Epidermal melanocyte (primary cell): Measurements from ENCODE around the gene TMEM9.
A peak's percentile ranks its signal among the peaks of the same experiment; 100 is the strongest.
"Not testable (repeated sequence)": the region's sequence is repeated elsewhere in the genome, so short reads cannot be mapped to it uniquely, and the experiment has no call there.

Experiments
- DNase-seq: peaks from one replicate; pipeline ENCODE4 v3.0.0; 2011; ENCODE audit warnings: low spot score; ENCODE audit not compliant: insufficient read length

The TMEM9 gene

DNA sequence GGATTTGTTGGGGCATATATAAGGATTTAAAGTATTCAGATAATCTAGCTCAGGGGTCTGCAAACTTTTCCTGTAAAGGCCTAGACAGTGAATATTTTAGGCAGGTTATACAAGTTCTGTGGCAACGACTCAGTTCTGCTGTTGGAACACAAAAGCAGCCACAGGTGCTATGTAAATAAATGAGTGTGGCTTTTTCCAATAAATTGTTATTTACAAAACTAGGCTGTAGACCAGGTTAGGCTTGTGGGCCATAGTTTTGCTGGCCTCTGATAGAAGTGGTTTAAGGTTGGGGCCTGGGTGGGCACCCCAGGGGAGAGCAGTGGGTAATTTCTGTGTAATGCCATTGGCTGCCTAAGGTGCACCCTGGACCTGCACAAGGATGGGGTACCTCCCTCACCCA is 19.5 kb upstream of the TMEM9 start:
- no peak for DNase-seq

DNA sequence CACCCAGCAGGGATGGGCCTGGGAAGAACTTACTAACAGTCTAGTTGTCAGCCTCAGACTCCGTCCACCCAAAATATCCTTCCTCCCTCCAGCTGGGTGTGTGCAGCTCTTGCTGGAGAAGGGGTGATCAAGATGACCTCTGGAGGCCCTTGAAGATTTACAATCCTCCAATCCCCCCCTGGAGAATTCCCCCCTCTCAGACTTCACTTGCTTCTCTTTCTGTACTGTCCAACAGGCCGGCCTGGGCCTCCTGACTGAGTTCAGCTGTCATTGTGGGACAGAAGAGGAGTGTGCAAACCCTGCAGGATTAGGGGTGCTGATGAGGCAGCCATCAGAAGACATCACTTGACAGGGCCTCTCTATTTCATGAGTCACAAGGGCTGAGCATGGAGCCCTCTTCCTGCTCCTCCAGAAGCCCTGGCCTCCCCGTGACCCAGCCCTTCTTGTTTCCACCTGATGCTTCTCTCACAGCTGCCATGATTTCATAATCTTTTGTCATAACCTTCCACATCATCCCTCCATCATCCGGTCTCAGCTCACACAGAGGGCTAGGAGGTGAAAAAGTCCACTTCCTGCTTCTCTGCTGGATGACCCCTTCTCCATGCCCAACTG is 18.8 kb upstream of the TMEM9 start:
- no peak for DNase-seq

DNA sequence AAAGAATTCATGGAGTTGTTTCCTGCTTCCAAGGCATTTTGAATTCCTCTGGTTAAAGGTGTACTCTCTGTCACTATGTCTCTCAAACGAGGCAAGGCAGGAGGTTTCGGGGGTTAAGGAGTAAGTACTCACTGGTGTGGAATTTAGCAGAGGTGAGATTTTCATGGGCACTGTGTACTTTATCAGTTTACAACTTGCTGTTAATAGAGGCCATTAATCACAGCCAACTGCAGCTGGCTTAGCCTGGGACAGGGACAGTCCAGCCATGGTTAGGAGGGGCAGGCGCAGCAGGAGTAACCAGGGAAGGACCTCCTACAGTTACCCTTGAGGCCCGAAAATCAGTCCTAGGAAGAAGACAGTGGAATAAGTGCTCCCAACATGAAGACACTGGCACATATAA is 18.1 kb upstream of the TMEM9 start:
- no peak for DNase-seq

- DNase-seq, result no peak
Observed at GRCh38 chr1:201171063-201172036, 17.1 kb upstream of the TMEM9 start.

DNA sequence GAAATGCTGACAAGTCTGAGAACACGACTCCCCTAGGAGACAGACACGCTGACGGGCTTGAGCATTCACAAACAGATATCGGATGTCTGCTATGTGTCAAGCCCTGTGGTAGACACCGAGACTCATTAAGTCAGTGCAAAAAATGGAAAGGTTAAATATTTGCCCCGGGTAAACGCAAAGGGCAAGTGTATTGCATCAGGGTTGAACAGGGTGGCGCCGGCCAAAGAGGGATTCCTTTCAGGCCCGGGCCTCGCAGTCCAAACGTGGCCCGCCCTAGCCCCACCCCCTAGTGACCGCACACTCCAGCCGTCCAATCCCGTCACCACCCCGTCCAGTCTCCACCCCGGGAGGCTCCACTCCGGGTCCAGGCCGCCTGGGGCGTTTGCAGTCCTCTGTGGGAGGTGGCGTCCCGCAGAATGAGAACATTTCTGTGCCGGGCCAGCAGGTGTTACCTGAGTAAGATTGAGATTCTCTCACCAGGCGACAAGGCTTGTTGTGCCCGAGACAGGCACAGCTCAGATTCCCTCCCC is 16.3 kb upstream of the TMEM9 start:
- peak; percentile 92 for DNase-seq

DNA sequence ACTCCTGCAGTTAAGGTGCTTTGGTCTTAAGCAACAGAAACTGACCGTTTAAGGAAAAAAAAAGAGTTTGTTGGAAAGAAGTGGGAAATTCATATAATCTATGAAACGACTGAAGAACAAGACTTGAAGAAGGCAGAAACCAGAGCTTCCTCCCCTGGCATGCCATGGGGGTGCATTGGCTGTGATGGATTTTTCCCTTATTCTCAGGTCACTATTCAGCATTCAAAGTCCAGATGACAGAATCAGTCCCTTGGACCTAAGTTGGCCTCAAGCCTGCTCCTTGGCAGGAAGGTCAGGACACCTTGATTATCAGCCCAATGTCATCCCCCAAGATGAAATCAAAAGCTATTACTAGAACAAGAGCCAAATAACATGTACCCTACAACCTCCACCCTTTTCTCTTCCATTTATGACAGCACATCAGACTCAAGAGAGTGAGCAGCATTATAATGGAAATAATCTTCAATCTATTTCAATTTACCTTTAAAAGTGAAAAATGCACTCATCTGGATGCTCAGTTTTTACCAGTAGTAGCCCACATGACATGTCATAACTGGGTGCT is 15.8 kb upstream of the TMEM9 start:
- DNase-seq, result no peak

DNA sequence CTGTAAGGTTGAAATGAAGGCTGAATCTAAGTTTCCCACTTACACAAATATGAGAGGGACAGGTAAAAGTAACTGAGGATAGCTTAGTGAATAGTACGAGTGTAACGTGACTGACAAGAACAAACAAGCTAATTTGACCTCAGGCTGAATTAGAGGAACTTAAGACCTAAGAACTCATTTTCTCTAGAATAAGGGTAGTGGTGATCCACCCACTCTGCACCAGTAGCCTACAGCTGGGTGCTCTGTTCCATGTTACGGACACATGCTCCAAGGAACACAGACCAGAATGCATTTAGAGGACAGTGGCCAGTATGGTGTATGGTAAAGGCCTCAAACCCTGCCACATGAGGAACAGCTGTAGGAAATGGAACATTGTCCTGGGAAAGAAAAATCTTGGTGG is 14.9 kb upstream of the TMEM9 start:
- no peak for DNase-seq

DNA sequence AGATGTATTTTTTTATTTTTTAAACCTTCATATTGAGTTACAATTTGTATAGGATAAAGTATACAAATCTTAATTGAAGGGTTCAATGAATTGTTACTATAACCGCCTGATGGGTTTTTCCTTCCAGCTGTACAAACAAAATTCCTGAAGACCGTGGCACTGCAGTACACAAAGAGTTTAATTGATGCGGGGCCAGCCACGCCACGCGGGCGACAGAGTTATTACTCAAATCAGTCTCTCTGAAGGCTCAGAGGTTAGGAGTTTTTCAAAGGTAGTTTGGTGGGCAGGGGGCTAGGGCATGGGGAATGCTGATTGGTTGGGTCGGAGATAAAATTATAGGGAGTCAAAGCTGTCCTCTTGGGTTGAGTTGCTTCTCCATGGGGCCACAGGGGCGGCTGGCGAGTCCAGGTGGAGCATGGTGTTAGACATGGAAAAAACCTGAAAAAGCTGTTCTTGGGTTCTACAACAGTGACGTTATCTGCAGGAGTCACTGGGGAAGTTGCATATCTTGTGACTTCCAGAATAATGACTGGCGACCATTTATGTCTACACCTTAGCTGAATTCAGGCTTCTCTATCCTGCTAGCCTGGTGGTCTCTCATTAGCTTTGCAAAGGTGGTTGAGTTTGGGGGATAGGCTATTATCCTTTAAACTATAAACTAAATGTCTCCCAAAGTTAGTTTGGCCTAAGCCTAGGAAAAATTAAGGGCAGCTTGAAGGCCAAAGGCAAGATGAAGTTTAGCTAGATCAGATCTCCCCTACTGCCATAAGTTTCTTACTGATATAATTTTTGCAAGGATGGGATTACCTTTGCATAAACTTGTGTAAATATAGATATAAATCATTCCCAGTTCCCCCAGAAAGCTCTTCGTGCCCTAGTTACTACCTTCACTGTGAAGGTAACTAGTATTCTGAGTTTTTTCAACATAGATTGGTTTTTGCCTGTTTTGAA is 13.0 kb upstream of the TMEM9 start:
- DNase-seq, result no peak

DNA sequence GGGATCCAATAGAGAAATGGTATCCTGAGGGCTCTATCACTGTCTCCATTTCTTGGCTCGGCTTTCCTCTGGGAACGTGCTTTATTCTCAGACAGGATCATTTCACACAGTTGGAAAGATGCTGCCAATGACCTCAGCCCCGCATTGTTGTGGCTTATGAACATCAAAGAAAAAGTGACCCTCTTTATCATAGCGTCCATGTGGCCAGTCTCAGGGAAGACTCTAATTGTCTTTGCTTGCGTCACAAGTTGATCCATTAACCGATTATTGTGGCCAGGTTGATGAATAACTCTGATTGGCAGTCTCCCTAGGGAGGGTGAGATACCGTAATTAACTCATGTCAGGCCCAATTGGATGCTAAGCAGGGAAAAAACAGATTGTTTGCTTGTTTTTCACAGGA is 10.4 kb upstream of the TMEM9 start:
- DNase-seq, result no peak

- no peak for DNase-seq
Observed at GRCh38 chr1:201163707-201164106, 9.4 kb upstream of the TMEM9 start.

- DNase-seq, result not testable (repeated sequence)
Observed at GRCh38 chr1:201163036-201163435, 8.8 kb upstream of the TMEM9 start.

- DNase-seq, result no peak
Observed at GRCh38 chr1:201157949-201158348, 3.7 kb upstream of the TMEM9 start.

DNA sequence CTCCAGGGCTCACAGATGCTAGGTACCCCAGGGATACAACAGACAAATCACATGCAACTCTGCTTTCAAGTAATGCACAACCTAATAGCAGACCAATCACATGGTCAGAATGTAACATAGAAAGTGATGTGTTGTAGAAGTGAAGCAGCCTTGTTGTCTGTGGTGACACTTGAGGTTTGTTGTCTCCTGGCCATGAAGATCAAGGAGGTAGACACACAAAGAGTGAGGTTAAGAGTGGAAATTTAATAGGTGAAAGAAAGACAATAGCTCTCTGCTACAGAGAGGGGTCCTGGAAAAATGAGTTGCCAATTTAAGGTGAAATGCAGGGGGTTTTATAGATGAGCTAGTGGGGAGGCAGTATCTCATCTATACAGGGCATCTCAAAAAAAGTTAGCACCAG is 2.5 kb upstream of the TMEM9 start:
- DNase-seq, result no peak

DNA sequence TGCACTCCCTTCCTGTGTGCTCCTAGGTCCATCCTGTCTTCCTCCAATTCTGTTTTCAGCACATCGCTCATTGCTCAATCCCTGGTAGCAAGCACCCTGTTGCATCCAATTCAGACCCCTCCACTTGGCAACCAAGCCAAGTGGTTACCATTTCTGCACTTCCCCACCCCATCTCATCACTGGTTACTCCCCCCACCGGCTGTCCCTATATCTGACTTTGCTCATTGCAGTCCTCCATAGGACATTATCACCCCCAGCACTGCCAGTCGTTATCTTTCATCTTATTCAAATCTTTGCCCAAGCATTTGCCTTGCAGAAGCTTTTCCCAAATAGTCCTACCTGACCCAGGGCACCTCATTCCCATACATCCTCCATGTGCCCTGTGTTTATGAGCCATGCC is 2.1 kb upstream of the TMEM9 start:
- DNase-seq, result no peak

- DNase-seq, result no peak
Observed at GRCh38 chr1:201155354-201155753, 1.1 kb upstream of the TMEM9 start.

DNA sequence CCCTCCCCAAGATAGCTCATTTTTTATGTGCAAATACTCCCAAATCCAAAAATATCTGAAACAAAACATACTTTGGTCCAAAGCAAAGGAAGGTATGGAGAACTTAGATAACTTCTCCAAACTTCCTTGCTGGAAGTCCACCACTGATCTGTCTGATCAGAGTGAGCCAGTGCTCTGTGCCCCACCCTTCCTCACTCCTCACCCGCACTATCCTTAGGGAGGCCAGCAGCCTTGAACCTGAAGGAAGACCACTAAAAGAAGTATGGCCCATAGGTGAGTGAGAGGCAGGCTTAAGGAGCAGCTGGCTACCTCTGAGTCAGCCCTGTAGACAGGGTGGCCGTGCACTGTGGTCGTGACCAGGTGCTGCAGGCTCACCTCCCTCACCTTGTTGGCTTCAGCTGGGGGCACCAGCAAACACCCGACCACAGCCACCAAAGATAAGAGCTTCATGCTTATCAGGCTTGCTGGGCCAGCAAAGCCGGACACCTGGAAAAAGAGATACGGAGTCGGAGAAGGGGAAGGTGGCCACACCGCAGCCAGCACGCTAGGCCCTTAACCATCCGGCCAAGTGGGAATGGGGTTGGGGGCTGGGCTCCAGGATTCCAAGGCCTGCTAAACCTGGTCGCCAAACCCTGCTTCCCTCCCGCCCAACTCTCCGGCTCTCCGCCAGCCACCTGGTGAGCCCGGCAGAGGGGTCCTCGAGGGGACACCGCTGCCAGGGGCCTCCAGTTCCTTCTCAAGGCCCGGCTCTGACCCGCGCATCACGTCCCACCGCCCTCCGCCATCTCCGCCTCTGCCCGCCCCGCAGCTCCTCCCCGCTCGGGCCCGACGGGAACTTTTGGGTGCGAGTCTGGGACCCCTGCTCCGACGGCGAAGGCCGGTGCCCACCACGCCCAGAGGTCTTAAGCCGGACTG is 543 bp downstream of the TMEM9 start:
- DNase-seq, result no peak

DNA sequence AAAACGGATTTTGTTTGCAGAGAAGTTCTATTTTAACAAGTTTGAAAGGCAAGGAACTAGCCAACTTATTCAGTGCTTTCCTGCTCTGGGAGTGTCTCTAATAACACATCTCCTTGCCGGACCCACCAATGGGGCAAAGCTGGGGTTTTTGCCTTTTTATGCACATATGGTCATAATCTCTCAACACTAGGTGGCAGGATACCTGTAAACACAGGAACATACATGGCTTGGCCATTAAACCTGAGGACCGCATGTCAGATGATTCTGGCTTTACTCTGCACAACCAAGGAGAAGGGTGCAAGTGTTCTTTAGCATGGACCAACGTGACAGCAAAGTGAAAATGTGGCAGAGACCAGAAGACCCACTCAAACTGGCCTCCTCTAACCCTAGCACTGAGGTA is 4.9 kb downstream of the TMEM9 start:
- DNase-seq, result no peak

DNA sequence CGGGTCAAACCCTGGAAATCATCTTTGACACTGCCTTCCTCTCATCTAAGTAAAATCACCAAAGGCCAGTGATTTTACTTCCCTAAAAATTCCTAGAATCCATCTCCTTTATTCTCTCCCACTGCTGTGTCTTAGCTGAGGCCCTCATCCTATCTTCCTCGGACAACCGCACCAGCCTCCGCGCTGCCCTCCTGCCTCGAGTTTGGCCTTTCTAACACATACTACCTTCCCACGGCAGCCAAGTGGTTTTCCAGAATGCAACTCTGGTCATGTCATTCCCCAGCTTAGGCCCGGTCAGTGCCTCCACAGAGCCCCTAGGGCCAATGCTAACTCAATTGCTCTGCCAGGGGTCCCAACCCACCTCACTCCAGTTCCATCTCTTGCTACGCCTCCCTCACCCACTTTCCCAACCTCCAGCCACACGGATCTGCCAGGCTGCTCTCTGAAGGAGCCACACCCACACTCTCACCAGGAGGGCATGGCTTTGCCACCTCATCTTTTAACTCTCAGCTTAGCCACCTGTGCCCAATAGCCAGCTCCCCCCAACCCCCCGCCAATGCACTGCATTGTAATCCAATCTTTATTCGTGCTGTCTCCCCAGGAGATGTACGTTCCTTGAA is 6.8 kb downstream of the TMEM9 start:
- no peak for DNase-seq

DNA sequence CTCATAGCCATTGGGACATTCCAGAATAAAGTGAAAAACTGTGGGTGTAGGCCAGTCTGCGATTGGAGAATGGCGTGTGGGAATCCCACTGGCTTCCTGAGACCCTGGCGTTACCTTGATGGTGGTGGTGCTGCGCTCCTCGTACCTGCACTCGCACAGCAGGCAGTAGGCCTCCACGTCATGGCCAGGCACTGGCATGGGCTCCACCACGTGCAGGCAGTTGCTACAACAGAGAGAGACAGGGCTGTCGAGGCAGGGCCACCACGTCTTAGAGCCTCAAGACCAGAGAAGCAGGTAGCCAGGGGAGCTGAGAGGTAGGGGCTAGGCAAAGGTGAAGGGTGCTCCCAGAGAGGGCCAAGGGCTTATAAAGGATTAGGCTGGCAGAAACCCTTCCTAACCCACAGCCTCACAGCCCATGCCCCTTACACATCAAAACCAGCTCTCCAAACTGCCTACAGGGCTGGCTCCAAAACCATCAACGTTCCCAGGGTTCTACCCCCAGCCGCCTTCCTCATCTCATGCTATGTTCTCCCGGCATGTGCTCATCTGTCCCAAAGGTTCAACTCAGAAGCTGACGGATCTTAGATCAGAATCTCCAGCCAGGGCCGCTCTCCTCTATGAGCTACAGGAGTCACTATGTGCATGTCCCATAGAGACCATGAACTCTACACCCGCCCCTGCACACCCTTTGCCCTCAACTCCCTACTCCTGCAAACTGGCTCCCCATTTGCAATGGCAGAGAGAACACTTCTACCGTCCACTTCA is 7.5 kb downstream of the TMEM9 start:
- no peak for DNase-seq
